Measurements from ENCODE around the gene CACNG3.
"Not testable (repeated sequence)": the region's sequence is repeated elsewhere in the genome, so short reads cannot be mapped to it uniquely, and the experiment has no call there.

CACNG3 gene

DNA sequence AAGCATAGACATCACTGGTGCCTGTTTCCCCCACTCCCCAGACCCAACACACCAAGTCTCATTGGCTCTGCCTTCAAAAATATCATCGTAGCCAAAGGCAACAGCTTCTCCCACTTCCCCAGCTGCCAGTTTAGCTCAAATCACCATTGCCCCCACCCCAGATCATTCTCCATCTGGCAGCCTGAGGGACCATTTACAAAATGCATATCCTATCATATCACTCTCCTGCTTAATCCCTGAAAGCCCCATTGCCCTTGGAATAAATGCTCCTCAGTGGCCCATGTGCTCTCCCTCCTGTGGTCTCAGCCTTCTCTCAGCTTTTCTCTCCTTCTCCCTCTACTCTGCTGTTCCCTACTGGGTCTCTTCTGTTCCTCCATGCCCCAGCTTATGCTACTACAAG, 68.3 kb downstream of the CACNG3 start:
- H4K20me1 ChIP-seq, result no peaks in the 10 kb centered on the region

DNA sequence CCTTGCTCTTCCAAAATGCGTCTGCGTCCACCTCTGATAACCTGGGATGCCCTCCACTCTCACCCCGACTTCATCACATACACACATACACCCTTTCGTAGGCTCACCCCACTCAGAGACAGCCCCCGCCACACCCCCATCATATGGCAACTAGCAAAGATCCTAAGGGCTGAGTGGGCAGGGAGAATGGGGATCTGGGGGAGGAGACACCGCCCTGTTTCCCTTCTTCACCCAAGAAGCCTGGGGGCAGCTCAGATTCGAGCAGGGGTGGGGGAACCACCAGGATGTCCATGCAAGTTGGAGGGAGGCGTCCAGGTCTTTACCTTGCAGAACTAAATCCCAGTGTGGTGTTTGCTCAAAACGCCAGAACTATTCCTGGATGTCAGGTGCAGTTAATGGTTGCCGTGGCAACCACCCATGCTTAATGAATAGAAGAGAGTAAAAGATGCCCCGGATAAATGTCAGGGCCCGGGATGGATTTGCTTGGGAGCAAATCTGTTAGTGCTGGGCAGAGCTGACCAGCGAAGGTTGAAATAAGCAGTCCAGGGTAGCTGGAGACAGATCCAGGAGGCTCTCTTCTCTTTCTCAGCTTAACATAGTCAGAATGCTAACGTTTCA, 72.8 kb downstream of the CACNG3 start:
- no peaks in the 10 kb centered on the region for H3K36me3 ChIP-seq
- TF ChIP-seq Cebpa-rat (IDR thresholded peaks at IDR 0.05), result no peak
- H3K4me1 ChIP-seq, result no peaks in the 10 kb centered on the region

More for the DNA sequence above, 68.3 kb downstream of the CACNG3 start:
- TF ChIP-seq Cebpa-rat (IDR thresholded peaks at IDR 0.05), result no peak
- Histone ChIP-seq H3K36me3 (no peaks in the 10 kb centered on the region), H3K27me3 (no peaks in the 10 kb centered on the region), H3K9ac (no peak overlapping the region), H3K4me3 (no peak overlapping the region), H3K9me3 (no peaks in the 10 kb centered on the region), H3K27ac (no peak overlapping the region), H3K4me1 (no peaks in the 10 kb centered on the region), H3K4me2 (no peak overlapping the region)

DNA sequence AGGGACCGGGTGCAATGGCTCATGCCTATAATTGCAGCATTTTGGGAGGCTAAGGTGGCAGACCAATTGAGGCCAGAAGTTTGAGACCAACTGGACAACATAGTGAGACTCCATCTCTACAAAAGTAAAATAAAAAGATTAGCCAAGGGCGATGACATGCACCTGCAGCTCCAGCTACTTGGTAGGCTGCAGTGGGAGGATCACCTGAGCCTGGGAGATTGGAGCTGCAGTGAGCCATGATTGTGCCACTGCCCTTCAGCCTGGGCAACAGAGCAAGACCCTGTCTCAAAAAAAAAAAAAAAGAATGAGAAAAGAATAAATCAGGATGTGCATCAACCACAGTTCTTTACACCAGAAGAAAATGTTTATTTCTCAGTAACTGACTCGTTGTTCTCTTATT, 76.0 kb downstream of the CACNG3 start:
- Histone ChIP-seq H3K36me3 (no peaks in the 10 kb centered on the region), H3K4me3 (no peak overlapping the region), H3K27me3 (no peaks in the 10 kb centered on the region), H3K9ac (no peak overlapping the region), H3K27ac (no peak overlapping the region), H3K4me2 (no peak overlapping the region), H4K20me1 (no peaks in the 10 kb centered on the region), H3K4me1 (no peaks in the 10 kb centered on the region), H3K9me3 (no peaks in the 10 kb centered on the region)
- no peak for TF ChIP-seq Cebpa-rat (IDR thresholded peaks at IDR 0.05)

More for the DNA sequence above, 72.8 kb downstream of the CACNG3 start:
- no peak overlapping the region for H3K27ac ChIP-seq
- no peaks in the 10 kb centered on the region for H3K9me3 ChIP-seq
- H4K20me1 ChIP-seq, result no peaks in the 10 kb centered on the region
- no peak overlapping the region for H3K4me2 ChIP-seq
- H3K27me3 ChIP-seq, result no peaks in the 10 kb centered on the region
- H3K9ac ChIP-seq, result no peak overlapping the region
- no peak overlapping the region for H3K4me3 ChIP-seq

DNA sequence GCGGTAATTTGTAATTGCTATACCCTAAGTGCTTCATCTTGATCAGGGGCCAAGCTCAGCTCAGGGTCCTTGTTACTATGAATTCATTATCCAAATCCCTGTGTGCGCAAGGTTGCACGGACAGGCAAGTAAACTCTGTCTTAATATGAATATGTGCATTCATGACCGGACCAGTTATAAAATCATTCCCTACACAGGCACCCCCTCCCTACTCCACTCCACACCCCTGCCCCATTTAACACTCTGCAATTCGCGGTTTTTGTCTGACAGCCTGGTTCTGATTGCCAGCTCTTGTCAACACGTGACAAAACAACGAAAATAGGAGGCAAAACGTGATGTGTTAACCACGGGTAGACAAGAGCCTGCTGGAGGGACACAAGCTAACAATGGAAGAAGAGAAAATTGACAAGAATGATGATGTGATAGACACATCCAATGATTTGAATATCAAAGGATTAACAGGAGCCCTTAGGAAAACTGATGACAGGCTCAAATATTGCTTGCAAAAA, 76.5 kb downstream of the CACNG3 start:
- Histone ChIP-seq H3K27ac (no peak overlapping the region), H3K4me1 (no peaks in the 10 kb centered on the region), H3K27me3 (no peaks in the 10 kb centered on the region), H3K4me2 (no peak overlapping the region), H4K20me1 (no peaks in the 10 kb centered on the region), H3K9me3 (no peaks in the 10 kb centered on the region), H3K36me3 (no peaks in the 10 kb centered on the region), H3K9ac (no peak overlapping the region), H3K4me3 (no peak overlapping the region)
- no peak for TF ChIP-seq Cebpa-rat (IDR thresholded peaks at IDR 0.05)

DNA sequence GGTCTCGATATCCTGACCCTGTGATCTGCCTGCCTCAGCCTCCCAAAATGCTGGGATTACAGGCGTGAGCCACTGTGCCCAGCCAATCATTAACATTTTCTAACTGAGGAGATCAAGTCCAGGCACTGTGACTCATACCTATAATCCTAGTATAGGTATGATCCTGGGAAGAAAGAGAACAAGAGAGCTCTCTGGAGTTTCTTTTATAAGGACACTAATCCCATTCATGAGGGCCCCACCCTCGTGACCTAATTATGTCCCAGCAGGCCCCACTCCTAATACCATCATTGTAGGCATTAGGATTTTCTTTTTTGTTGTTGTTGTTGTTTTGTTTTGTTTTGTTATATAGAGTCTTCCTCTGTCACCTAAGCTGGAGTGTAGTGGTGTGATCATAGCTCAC, 80.4 kb downstream of the CACNG3 start:
- H3K9ac ChIP-seq, result no peak overlapping the region
- no peaks in the 10 kb centered on the region for H3K36me3 ChIP-seq
- no peak overlapping the region for H3K27ac ChIP-seq
- H3K27me3 ChIP-seq, result no peaks in the 10 kb centered on the region
- no peaks in the 10 kb centered on the region for H3K4me1 ChIP-seq
- no peak overlapping the region for H3K4me2 ChIP-seq
- TF ChIP-seq Cebpa-rat (IDR thresholded peaks at IDR 0.05), result no peak
- no peaks in the 10 kb centered on the region for H3K9me3 ChIP-seq
- H4K20me1 ChIP-seq, result no peaks in the 10 kb centered on the region
- no peak overlapping the region for H3K4me3 ChIP-seq

DNA sequence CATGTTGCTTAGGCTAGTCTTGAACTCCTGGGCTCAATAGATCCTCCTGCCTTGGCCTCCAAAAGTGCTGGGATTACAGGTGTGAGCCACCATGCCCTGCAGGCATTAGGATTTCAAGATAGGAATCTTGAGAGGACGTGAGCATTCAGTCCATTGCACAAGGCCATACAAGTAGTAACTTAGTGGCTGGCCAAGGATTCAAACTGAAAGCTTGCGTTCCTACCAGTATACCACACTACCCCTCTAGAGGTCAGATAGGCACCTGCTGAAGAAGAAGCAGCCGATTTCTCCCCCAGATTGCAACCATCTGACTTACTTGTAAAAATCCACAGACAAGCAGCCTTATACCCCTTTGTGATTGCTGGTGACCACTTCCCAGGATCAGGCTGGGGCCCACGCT, 80.9 kb downstream of the CACNG3 start:
- Histone ChIP-seq H3K4me2 (no peak overlapping the region), H3K9ac (no peak overlapping the region), H3K27me3 (no peaks in the 10 kb centered on the region), H3K9me3 (no peaks in the 10 kb centered on the region), H3K4me3 (no peak overlapping the region), H3K4me1 (no peaks in the 10 kb centered on the region), H3K27ac (no peak overlapping the region), H3K36me3 (no peaks in the 10 kb centered on the region), H4K20me1 (no peaks in the 10 kb centered on the region)
- TF ChIP-seq Cebpa-rat (IDR thresholded peaks at IDR 0.05), result no peak

DNA sequence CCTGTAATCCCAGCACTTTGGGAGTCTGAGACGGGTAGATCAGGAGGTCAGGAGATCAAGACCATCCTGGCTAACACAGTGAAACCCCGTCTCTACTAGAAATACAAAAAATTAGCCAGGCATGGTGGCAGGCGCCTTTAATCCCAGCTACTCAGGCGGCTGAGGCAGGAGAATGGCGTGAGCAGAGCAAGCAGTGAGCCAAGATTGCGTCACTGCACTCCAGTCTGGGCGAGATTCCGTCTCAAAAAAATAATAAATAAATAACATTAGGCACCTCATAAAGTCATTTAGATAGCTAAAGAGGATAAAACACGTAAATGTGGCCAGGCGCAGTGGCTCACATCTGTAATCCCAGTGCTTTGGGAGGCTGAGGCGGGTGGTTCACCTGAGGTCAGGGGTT, 87.7 kb downstream of the CACNG3 start:
- not testable (repeated sequence) for H3K9ac ChIP-seq, H3K27me3 ChIP-seq, H3K36me3 ChIP-seq, H3K27ac ChIP-seq, H3K4me2 ChIP-seq, H3K4me1 ChIP-seq, H4K20me1 ChIP-seq, H3K9me3 ChIP-seq, H3K4me3 ChIP-seq

DNA sequence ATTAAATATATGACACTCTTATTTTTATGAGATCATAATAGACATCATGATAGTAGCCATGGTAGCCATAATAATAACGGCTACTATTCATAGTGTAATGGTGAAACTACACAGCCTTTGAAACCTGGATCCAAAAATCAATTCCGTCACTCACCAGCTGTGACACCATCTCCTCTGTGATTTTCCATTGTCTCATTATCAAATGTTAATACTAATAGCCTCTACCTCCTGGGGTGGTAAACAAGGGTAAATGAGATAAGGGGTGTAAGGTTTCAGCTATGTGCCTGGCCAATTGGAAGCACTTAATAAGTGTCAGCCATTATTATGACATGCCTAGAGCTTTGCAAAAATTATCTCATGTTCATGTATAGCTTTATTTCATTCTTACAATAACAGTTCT, 88.6 kb downstream of the CACNG3 start:
- Histone ChIP-seq H3K4me1 (no peaks in the 10 kb centered on the region), H3K9ac (no peak overlapping the region), H4K20me1 (no peaks in the 10 kb centered on the region), H3K36me3 (no peaks in the 10 kb centered on the region), H3K4me2 (no peak overlapping the region), H3K27ac (no peak overlapping the region), H3K27me3 (no peaks in the 10 kb centered on the region), H3K9me3 (no peaks in the 10 kb centered on the region), H3K4me3 (no peak overlapping the region)
- no peak for TF ChIP-seq Cebpa-rat (IDR thresholded peaks at IDR 0.05)

DNA sequence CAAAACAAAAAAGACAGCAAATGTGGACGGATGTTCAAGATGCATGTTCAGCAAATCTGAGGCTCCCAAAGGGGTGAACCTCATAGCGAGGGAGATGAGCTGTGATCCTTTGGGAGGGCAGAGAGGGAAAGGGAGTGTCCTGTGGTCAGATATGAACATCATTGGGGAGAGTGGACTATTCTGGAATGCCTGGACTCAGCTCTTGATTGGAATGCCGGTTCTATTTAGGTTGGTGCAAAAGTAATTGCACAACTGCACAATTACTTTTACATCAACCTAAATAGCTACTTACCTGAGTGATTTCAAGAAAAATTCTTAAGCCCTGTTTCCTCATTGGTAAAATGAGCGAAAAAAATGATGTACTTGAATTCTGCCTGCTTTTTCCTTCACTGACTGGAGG, 89.6 kb downstream of the CACNG3 start:
- Histone ChIP-seq H3K4me2 (no peak overlapping the region), H3K4me1 (no peaks in the 10 kb centered on the region), H4K20me1 (no peaks in the 10 kb centered on the region), H3K4me3 (no peak overlapping the region), H3K27me3 (no peaks in the 10 kb centered on the region), H3K9me3 (no peaks in the 10 kb centered on the region), H3K9ac (no peak overlapping the region), H3K36me3 (no peaks in the 10 kb centered on the region), H3K27ac (no peak overlapping the region)
- no peak for TF ChIP-seq Cebpa-rat (IDR thresholded peaks at IDR 0.05)

DNA sequence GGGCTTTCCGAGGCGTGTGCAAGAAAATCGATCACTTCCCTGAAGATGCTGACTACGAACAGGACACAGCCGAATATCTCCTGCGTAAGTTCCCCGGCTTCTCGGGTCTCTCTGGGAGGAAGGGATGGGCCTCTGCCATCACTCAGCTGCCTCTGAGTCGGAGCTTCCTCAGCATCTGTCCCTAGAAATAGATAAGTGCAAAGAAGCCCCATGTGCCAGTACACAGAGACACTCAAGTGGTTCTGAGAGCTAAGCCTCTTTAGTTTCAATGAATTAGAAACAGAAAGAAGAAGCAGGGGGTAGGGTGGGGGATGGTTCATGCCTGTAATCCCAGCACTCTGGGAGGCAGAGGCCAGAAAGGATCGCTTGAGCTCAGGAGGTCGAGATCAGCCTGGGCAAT, 90.6 kb downstream of the CACNG3 start:
- no peaks in the 10 kb centered on the region for H3K9me3 ChIP-seq
- H4K20me1 ChIP-seq, result no peaks in the 10 kb centered on the region
- no peak overlapping the region for H3K27ac ChIP-seq
- no peaks in the 10 kb centered on the region for H3K4me1 ChIP-seq
- H3K36me3 ChIP-seq, result no peaks in the 10 kb centered on the region
- H3K4me3 ChIP-seq, result no peak overlapping the region
- H3K27me3 ChIP-seq, result no peaks in the 10 kb centered on the region
- no peak for TF ChIP-seq Cebpa-rat (IDR thresholded peaks at IDR 0.05)
- no peak overlapping the region for H3K4me2 ChIP-seq
- no peak overlapping the region for H3K9ac ChIP-seq

DNA sequence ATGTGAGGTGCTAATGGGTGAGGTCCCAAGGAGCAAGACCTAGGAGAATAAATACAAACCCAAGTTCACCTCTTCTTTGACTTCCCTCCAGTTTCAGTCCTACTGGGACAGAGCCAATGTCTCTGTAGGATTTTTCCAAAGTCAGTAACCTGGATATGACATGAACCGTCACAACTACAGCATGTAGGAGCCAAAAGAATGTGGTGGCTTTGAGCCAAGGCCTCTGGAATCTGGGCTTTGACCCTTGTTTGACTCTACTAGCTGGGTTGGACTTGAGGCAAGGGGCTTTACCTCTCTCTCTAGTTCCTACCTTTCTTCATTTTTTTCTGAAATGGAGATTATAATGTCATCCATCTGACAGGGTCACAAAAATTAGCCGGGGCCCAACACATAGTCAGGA, 91.4 kb downstream of the CACNG3 start:
- H4K20me1 ChIP-seq, result no peaks in the 10 kb centered on the region
- TF ChIP-seq Cebpa-rat (IDR thresholded peaks at IDR 0.05), result no peak
- no peaks in the 10 kb centered on the region for H3K9me3 ChIP-seq
- H3K27ac ChIP-seq, result no peak overlapping the region
- no peak overlapping the region for H3K4me2 ChIP-seq
- H3K9ac ChIP-seq, result no peak overlapping the region
- no peak overlapping the region for H3K4me3 ChIP-seq
- no peaks in the 10 kb centered on the region for H3K27me3 ChIP-seq
- H3K36me3 ChIP-seq, result no peaks in the 10 kb centered on the region
- H3K4me1 ChIP-seq, result no peaks in the 10 kb centered on the region

All from BLaER1 (cell line).